MM.1S (cell line): ENCODE data around the gene IFITM1.

Source experiments
- EZH2 ChIP-seq: fragments of 300-600 bp; sonication (generic); optimal IDR thresholded peaks from 2 replicates; pipeline ENCODE3; 2017; ENCODE audit warnings: low read depth, mild to moderate bottlenecking, antibody characterized with exemption, low read length, mixed read lengths
- EZH2phosphoT487 ChIP-seq: fragments of 300-600 bp; sonication (generic); IDR thresholded peaks from 2 replicates; pipeline ENCODE4 v1.6.1; 2018; ENCODE audit warnings: antibody characterized with exemption, low read length
- TF ChIP-seq, protein P1 (sequence below): fragments of 300-600 bp; sonication (generic); IDR thresholded peaks from 2 replicates; pipeline ENCODE4 v1.5.1; 2016; ENCODE audit warnings: antibody characterized with exemption, low read length, mixed read lengths

DNA sequence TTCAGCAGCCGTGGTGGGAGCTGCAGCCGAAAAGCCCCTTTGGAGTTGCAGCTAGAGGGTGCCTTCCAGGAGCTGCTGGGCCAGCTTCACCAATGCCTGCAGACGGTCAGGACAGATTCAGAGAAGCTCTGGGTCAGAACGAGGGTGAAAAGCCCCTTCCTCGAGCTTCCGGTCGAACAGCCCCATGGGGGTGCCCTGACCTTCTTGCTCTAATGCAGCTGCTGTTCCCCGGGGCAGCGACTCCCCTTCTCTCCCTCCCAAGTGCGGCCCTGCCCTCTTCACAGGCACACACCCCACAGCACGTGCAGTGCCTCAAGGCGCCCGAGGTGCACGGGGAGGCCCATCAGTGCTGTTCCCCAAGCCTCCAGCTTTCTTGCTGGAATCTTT lies 16.5 kb downstream of the IFITM1 start:
- TF ChIP-seq, protein P1, sequence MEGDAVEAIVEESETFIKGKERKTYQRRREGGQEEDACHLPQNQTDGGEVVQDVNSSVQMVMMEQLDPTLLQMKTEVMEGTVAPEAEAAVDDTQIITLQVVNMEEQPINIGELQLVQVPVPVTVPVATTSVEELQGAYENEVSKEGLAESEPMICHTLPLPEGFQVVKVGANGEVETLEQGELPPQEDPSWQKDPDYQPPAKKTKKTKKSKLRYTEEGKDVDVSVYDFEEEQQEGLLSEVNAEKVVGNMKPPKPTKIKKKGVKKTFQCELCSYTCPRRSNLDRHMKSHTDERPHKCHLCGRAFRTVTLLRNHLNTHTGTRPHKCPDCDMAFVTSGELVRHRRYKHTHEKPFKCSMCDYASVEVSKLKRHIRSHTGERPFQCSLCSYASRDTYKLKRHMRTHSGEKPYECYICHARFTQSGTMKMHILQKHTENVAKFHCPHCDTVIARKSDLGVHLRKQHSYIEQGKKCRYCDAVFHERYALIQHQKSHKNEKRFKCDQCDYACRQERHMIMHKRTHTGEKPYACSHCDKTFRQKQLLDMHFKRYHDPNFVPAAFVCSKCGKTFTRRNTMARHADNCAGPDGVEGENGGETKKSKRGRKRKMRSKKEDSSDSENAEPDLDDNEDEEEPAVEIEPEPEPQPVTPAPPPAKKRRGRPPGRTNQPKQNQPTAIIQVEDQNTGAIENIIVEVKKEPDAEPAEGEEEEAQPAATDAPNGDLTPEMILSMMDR, result no peak
- no peak for TF ChIP-seq EZH2
- TF ChIP-seq EZH2phosphoT487, result no peak
